Heart left ventricle (tissue), 13 donors: Measurements from ENCODE around the gene CGB7.
"Not testable (repeated sequence)": the region's sequence is repeated elsewhere in the genome, so short reads cannot be mapped to it uniquely, and the experiment has no call there.

Source experiments
- CTCF ChIP-seq, 12 donors: fragments of 200-600 bp; sonication (generic) in 4 of 12; IDR thresholded peaks; one replicate each; pipeline versions ENCODE4 v1.5.0 to v1.8.0; 2018 to 2022; ENCODE audit warnings: antibody characterized with exemption in 12 of 12, mild to moderate bottlenecking in 5 of 12
- POLR2A ChIP-seq, 2 donors: fragments of 450-650 bp; IDR thresholded peaks; one replicate each; pipeline ENCODE4 v1.6.1; 2017; ENCODE audit warnings: antibody characterized with exemption in 2 of 2, mild to moderate bottlenecking in 2 of 2, moderate library complexity in 2 of 2
- donor health status: ischemic (EF 13 %, LVEDD 7.1; RV severe dilation, severe dysfunction).
- donor health status: DM: no; HTN: yes; CAD: no.
- donor health status: DM: no; HTN: no; CAD: no.
- donor health status: ischemic (EF 25% LVEDD 6.9; RV normal size, moderate dysfunction).
- donor health status: ischemic (EF 25% LVEDD 5.7; RV mildly dilated, moderate dysfunction).
- donor health status: ischemic (EF 35%, LVEDD 5.7; RV mildly dilated, moderate dysfunction).
- donor health status: nonischemic (EF 11% LVEDD 7.7; RV severe dilation, severe dysfunction).
- donor health status: DM: yes; HTN: yes; CAD: no.
- donor health status: PGD.
- donor health status: ischemic (EF 29% LVEDD 5.4; RV normal size, mild dysfunction).
- donor health status: nonischemic (EF 23%, LVEDD 6.1; RV moderate dilation, normal function).

DNA sequence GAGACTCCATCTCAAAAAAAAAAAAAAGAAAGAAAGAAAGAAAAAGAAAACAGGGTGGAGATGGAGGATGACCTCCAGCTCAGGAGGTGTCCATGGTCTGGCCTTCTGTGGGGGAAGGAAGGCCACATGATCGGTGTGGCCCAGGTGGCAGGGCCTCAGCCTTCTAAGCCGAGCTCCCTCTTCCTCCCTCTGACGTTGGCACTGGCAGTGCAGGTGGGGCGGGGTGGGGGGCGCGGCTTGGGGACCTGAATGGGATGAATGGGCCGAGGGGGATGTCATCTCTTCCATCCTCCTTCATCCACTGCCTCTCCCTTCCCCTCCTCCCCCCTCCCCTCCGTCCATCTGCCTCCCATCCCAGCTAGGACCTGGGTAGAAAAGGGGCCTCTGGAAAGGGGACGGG is 17.8 kb downstream of the CGB7 start:
- not testable (repeated sequence) for TF ChIP-seq CTCF, POLR2A (IDR thresholded peaks at IDR 0.05)
